CD4-positive, alpha-beta T cell treated with Interleukin-4 for 4 hours (primary cell): ENCODE data around the gene ZNF155.

Experiments used
- DNase-seq: peaks from one replicate; pipeline ENCODE4 v3.0.0-alpha.2; 2020

ZNF155 gene

GRCh38 chr19:44005973-44006372 lies 22.0 kb downstream of the ZNF155 start:
- no peak for DNase-seq

GRCh38 chr19:44007473-44007872 lies 23.5 kb downstream of the ZNF155 start:
- no peak for DNase-seq

DNA sequence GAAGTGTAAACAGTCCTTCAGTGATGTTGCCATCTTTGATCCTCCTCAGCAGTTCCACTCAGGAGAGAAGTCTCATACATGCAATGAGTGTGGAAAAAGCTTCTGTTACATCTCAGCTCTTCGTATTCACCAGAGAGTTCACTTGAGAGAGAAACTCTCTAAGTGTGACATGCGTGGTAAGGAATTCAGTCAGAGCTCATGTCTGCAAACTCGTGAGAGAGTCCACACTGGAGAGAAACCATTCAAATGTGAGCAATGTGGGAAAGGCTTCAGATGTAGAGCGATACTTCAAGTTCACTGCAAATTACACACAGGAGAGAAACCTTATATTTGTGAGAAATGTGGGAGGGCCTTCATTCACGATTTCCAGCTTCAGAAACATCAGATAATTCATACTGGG lies 26.5 kb downstream of the ZNF155 start:
- no peak for DNase-seq

DNA sequence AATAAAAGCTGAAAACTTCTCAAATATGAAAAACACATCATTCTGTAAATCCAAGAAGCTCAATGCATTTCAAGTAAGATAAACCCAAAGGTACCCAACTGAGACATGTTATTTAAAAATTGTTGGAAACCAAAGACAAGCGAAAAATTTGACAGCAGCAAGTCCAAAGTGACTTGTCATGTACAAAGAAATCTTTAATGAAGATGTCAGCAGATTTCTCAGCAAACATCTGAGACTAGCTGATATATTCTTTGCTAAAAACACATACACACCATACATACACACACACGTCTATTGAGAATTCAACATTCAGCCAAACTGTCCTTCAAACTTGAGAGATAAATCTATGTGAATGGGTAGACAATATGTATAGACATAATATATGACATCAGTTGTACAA lies 35.5 kb downstream of the ZNF155 start:
- DNase-seq: no peak

DNA sequence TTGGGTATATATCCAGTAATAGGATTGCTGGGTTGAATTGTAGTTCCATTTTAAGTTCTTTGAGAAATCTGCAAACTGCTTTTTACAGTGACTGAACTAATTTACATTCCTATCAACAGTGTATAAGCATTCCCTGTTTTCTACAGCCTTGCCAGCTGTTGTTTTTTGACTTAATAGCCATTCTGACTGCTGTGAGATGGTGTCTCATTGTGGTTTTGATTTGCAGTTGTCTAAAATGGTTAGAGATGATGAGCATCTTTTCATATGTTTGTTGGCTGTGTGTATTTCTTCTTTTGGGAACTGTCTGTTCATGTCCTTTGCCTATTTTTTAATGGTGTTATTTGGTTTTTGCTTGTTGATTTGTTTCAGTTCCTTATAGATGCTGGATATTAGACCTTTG lies 37.2 kb downstream of the ZNF155 start:
- no peak for DNase-seq

GRCh38 chr19:44024900-44025216 lies 40.9 kb downstream of the ZNF155 start:
- no peak for DNase-seq

GRCh38 chr19:44025217-44025936 lies 41.4 kb downstream of the ZNF155 start, which contains the start of gene ZNF222:
Gene ZNF222, plus strand, starts transcription at chr19:44025379. Its CDS starts 58 bp downstream, at chr19:44025437.
- DNase-seq: peak; percentile 86

DNA sequence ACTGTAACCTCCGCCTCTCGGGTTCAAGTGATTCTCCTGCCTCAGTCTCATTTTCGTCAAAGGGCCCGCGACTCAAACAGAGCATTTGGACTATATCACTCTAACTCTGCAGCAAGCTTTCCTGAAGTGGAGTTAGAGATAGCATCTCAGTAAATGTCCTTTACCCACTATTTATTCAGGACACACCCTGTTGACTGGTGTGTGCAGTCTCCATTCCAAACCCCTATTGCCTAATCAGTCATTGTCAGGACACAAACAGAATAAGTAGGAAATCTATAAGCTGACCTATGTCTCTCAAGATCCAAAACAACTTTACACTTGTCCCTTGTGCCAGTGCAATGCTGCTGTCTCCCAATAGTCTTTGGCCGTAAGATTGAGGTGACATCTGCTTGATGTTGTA lies 42.6 kb downstream of the ZNF155 start:
- DNase-seq: no peak

DNA sequence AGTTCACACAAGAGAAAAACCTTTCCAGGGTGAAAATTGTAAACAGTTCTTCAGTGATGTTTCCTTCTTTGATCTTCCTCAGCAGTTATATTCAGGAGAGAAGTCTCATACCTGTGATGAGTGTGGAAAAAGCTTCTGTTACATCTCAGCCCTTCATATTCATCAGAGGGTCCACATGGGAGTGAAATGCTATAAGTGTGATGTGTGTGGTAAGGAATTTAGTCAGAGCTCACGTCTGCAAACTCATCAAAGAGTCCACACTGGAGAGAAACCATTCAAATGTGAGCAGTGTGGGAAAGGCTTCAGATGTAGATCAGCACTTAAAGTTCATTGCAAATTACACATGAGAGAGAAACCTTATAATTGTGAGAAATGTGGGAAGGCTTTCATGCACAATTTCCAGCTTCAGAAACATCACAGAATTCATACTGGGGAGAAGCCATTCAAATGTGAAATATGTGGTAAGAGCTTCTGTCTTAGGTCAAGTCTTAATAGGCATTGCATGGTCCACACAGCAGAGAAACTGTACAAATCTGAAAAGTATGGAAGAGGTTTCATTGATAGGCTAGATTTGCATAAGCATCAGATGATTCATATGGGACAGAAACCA lies 48.1 kb downstream of the ZNF155 start:
- DNase-seq: no peak

- DNase-seq: no peak
Observed at GRCh38 chr19:44042147-44042546, 58.2 kb downstream of the ZNF155 start.
